Measurements from ENCODE around the gene GOSR2.
A peak's percentile ranks its signal among the peaks of the same experiment; 100 is the strongest.
"Not testable (repeated sequence)": the region's sequence is repeated elsewhere in the genome, so short reads cannot be mapped to it uniquely, and the experiment has no call there.

Gene GOSR2

GRCh38 chr17:46930051-46930450 lies 7.1 kb downstream of the GOSR2 start:
- no peak for DNase-seq (ENCODE audit: low spot score)

DNA sequence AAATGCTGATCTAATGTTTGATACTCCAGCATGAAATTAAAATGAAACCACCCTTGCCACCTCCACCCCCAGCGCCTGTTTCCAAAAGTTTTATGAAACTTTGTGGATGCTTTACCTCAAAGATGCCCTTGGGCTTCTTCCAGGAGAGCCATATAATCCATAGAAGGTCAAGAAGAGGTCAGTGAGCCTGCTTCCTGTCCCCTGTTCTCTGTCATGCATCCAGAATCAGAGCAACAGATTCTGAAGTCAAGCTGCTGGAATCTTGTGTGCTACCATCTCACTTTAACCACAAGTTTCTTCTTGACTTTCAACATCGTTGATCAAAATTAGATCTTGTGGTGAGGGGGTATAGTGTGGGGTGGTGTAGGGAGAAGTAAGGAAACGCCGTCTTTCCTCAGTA lies 8.6 kb downstream of the GOSR2 start:
- DNase-seq (ENCODE audit: low spot score), result no peak

- no peak for DNase-seq (ENCODE audit: low spot score)
Observed at GRCh38 chr17:46935658-46936266, 12.8 kb downstream of the GOSR2 start.

DNA sequence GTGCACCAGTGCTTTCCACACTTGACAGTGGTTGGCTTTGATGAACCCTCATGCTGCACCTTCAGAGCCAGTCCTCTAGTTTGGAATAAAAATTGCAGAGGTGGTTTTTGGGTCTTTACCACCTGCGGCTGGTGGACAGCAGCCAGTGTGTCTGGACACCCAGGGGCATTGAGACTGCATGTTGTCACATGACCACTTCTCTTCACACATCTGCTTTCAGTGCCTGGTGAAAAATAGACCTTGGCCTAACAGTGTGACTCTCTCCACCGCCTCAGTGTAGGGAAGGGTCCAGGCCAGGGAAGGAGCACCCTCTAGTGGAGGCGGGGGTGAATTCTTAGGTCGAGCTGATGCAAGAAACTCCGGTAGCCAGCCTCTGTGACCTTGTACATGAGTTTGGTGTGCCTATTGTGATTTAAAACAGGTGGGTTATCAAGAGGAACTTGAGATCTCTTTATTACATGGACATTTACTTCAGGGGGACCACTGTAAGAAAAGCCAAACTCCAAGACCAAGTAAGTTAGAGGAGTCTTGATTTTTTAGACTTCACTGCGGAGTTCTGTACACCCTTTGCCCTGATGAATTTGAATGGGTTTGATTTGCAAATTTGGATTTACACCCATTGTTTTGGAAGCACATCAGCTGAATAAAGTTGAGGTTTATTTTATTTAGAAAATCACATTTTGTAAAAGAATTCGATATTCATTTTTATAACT lies 17.9 kb downstream of the GOSR2 start:
- peak; percentile 87 for DNase-seq (ENCODE audit: low spot score)

GRCh38 chr17:46942441-46943217 lies 19.7 kb downstream of the GOSR2 start:
- peak; percentile 90 for DNase-seq (ENCODE audit: low spot score)

- no peak for DNase-seq (ENCODE audit: low spot score)
Observed at GRCh38 chr17:46943218-46943500, 20.2 kb downstream of the GOSR2 start.

- DNase-seq (ENCODE audit: low spot score), result peak; percentile 37
Observed at GRCh38 chr17:46943501-46944393, 20.8 kb downstream of the GOSR2 start.

GRCh38 chr17:46944931-46945330 lies 22.0 kb downstream of the GOSR2 start:
- no peak for DNase-seq (ENCODE audit: low spot score)

- no peak for DNase-seq (ENCODE audit: low spot score)
Observed at GRCh38 chr17:46947216-46947615, 24.3 kb downstream of the GOSR2 start.

GRCh38 chr17:46948544-46948943 lies 25.6 kb downstream of the GOSR2 start:
- DNase-seq (ENCODE audit: low spot score), result no peak

- DNase-seq (ENCODE audit: low spot score), result no peak
Observed at GRCh38 chr17:46949291-46950174, 26.6 kb downstream of the GOSR2 start.

DNA sequence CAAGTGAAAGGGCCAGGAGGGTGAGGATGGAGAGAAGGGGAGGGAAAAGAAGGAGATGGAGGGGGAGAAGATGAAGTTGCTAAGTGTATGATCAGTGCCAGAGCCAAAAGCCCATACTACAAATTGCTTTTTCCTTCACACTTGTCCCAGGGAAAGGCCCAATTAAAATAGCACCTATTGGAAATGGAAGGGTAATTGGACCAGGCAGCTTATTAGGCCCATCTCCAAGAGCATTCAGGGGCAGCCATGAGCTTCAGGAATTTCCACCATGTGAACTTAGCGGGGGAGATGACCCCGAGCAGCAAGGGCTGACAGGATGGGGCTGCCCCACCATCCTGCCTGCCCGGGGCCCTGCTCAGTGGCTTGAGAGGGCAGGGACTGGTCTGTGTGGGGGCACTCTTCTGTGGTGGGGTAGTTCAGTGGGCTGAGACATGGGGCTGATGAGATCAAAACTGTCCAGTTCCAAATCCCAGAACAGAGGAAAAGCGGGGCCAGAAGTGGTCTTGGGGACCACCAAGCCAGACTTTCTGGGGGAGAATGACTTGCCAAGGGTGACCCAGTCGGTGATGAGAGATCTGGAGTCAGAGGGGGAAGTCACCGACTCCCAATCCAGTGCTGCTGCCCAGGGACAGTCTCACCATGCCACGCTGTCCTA lies 27.5 kb downstream of the GOSR2 start:
- no peak for DNase-seq (ENCODE audit: low spot score)

- DNase-seq (ENCODE audit: low spot score), result no peak
Observed at GRCh38 chr17:46950997-46951621, 28.1 kb downstream of the GOSR2 start.

DNA sequence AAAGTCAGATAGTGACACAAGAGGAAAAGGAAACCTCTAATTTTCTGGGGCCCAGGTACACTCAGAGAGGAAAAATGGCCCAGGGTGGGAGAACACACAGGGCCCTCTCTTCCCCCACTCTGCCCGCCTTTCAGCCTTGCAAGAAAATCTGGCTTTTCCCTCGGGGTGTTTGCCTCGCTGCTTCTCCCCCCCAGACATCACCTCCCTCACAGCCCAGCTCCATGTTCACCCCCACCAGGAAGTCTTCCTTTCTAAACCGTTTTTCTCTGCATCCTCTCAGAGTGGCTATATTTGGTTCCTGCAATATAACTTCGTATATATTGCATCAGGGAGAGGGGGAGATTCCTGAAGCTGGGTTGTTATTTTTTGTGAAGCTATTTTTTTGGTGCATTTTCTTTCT lies 28.7 kb downstream of the GOSR2 start:
- DNase-seq (ENCODE audit: low spot score), result no peak

DNA sequence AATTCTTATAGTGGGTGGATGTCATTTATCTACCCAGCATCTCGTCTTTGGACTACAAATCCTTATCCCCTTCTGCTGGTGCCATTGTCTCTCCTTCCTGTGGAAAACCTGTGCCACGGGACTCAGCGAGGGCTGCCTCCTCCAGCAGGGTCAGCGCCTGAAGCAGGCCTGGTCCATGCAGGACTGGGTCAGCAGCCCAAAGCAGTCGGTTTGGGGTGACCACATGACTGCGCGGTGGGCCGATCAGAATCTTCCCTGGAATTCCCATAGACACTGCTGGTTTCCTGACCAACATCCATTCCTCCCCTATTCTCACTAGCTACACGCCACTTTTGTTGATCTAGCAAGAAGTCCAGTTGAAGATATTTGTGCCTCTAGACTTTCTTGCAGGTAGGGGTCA lies 29.2 kb downstream of the GOSR2 start:
- DNase-seq (ENCODE audit: low spot score), result no peak

GRCh38 chr17:46953191-46953590 lies 30.2 kb downstream of the GOSR2 start:
- not testable (repeated sequence) for DNase-seq (ENCODE audit: low spot score)

GRCh38 chr17:46958041-46958591 lies 35.2 kb downstream of the GOSR2 start:
- no peak for DNase-seq (ENCODE audit: low spot score)

DNA sequence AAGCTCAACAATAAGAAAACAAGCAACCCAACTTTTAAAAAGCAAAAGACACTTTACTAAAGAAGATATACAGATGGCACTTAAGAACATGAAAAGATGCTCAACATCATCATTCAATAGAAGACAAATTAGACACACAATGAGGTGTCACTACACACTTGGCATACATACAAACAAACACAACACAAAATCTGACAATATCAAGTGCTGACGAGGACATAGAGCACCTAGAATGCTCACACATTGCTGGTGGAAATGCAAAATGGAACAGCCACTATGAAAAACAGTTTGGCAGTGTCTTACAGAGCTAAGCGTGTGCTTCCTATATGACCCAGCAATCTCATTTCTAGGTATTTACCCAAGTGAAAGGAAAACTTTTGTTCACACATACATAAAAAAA lies 37.2 kb downstream of the GOSR2 start:
- DNase-seq (ENCODE audit: low spot score), result no peak

- peak; percentile 61 for DNase-seq (ENCODE audit: low spot score)
Observed at GRCh38 chr17:46962374-46962790, 39.4 kb downstream of the GOSR2 start.

DNA sequence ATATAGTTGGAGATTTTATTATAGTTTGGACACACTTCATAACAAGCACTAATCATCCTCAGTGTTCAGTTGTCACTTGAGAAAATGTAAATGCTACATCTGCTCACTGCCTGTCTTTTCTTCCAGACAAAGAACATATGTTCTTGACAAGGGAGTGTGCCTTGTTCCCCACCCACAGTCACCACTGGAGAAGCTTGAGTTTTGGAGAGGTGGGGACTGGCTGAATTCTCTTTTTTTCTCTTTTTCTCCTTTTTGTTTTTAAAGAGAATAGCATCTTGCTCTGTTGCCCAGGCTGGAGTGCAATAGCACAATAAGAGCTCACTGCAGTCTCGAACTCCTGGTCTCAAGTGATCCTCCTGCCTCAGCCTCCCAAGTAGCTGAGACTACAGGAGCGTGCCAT lies 40.6 kb downstream of the GOSR2 start:
- DNase-seq (ENCODE audit: low spot score), result no peak
